ENCODE measurements around the gene TOR4A.
"Not testable (repeated sequence)": the region's sequence is repeated elsewhere in the genome, so short reads cannot be mapped to it uniquely, and the experiment has no call there.

Gene TOR4A

DNA sequence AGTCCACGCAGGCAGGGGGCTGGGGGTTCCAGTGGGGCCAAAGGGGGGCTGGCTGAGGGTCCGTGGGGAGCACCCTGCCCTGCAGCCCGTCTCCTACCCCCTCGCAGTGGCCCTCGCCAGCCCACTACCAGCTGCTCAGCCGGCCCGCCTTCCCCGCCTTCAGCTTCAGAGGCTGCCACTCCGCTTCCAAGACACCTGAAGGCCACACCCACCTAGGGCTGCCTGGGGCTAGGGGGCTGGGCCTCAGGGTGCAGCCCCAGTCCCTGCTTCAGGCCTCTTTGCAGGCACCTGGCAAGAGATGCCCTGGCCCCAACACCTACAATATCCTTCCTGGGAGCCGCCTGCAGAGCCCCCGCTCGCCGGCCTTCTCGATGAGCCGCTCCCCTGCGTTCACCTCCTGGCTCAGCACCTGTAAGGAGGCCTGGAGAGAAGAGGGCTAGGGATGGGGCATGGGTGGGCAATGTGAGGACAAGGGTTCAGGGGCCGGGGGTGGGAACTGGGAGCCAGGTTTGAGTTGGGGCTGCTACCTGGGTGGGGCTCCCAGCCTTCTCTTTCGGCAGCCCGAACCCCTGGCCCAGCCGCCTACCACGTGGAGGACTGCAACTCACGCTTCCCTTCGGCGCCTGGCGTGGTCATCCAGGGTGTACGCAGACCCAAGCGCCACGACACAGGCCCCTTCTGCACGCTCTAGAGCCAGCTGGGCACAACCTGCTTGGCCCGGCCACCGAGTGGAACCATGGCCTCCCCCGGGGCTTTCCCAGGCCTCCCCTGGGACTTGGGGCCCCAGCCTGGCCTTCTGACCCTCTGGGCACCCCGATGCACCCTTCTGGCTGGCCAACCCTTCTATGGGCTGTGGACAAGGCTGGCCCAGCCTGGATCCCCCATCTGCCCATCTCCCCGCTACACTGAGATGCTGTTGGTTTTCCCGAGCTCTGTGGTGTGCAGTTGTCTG, 24.7 kb upstream of the TOR4A start:
- DNase-seq (ENCODE audit: low spot score), result no peak

DNA sequence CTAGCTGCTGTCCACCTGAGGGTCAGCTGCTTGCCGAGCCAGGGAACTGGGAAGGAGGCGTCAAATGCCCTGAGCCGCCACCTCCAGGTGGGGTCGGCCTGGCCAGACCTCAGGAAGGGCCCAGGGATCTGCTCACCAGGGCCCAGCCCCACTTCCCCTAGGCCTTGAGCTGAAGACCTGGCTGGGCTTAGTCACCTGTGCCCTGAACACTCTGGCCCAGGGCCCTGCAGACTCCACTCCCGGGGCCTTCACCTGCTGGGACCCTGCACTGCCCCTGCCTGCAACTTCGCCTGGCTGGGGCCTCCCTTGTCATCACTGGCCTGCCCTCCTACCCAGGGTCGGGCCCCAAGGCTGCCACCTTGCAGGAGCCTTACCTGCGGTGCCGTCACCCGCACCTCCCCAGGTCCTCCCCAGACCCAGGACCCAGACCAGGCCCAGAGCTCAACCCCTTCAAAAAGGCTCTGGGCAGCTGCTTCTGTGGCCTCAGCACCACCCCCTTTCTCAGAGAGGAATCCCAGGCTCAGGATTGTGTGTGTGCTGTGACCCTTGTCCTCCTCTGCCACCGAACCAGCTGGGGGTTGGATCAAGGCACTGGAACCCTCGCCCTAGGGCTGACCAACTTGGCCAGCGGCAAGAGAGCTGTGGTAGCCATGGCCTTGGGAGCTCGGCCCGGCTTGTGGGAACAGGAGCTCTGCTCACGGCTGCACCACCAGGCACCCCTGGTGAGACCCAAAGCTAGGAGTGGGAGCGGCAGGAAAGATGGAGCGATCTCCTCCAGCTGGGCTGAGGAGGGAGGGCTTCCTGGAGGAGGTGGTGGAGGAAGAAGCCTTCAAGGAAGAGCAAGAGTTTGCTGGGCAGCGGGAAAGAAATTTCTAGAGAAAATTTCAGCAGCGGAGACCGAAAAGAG, 23.6 kb upstream of the TOR4A start:
- DNase-seq (ENCODE audit: low spot score), result no peak

DNA sequence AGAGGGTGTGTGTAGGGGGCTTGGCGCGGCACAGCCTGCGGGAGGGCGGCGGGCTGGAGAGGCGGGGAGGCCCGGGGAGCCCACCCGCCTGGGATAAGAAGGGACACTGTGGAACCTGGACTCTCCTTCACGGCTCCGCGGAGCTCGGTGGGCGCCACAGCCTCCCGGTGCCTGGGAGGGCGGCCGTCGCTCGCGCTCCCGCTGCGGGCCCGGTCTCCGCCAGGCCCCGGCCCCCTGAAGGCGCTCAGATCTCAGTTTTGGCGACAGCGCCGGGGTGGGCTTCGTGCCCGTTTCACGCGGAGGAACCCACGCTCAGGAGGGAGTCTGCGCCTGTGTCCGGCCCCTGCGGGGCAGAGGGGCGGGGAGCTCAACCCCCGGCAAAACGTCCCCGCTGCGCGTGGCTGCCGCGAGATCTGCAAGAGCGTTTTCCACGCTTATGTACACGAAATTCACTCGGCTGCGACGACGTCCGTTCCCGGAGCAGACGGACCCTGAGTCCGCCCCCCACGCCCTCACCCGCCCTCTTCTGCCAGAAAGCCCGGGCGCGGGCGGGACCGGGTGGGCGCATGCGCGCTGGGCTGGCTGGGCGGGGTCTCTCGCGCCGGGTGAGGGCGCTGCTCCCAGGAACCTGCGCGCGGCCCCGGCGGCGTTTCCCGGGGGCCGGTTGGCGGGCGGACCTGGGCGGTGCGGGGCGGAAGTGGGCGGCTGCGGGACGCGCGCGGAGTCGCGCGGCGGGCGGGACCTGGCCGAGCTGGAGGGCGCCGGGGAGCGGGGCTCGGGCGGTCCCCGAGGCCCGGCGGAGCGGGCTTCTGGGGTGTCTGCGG, 22.7 kb upstream of the TOR4A start, which contains the start of gene NELFB:
NELFB (plus strand) TSS at position 704 of the 824 bp plus-strand sequence.
- peak; percentile 92 for DNase-seq (ENCODE audit: low spot score)

DNA sequence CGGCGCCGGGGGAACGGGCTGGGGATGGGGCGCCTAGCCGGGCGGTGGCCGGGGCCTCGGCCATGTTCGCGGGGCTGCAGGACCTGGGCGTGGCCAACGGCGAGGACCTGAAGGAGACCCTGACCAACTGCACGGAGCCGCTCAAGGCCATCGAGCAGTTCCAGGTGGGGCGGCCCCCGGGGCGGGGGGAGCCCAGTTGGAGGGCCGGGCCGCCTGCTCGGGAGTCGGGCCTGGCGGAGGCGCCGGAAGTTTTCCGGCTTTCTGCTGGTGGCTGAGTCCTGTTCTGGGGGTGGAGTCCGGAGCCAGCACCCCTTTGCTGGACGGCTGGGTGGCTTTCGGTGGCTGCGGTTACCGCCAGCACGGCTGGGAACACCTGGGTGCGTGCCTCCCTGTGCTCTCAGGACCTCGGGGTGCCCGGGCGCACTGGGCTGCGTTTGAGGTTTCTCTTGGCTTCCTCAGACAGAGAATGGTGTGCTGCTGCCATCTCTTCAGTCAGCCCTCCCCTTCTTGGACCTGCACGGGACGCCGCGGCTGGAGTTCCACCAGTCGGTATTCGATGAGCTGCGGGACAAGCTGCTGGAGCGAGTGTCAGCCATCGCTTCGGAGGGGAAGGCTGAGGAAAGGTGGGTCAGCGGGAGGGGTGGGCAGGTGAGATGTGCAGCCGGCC, 21.9 kb upstream of the TOR4A start:
- peak; percentile 61 for DNase-seq (ENCODE audit: low spot score)

DNA sequence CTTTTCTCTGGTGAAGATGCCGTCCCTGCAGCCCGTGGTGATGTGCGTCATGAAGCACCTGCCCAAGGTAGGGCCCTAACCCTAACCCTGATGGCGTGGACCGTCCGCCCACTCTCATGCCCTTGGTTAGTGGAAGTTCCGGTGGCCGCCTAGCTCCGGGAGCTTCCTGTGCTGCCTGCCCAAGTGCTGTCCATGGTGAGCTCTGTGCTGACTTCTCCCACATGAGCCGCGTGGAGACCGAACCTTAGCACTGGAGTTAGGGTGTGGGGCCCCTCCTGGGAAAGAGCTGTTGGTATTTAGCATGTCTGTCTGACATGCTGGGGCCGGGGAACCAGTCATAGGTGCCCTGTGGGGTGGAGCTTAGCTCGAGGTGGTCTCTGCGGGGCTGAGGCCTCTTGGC, 21.2 kb upstream of the TOR4A start:
- DNase-seq (ENCODE audit: low spot score), result no peak

DNA sequence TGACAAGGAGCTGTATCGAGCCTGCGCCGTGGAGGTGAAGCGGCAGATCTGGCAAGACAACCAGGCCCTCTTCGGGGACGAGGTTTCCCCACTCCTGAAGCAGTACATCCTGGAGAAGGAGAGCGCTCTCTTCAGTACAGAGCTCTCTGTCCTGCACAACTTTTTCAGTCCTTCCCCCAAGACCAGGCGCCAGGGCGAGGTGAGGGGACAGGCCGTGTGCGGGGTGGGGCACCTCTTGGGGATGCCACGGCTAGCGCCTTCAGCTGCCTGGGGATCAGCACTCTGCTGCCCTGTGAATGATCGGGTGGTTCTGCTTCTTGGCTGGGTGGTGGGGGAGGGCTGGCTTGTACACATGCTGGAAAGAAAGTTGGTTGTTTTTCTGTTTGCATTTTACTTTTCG, 20.7 kb upstream of the TOR4A start:
- no peak for DNase-seq (ENCODE audit: low spot score)

DNA sequence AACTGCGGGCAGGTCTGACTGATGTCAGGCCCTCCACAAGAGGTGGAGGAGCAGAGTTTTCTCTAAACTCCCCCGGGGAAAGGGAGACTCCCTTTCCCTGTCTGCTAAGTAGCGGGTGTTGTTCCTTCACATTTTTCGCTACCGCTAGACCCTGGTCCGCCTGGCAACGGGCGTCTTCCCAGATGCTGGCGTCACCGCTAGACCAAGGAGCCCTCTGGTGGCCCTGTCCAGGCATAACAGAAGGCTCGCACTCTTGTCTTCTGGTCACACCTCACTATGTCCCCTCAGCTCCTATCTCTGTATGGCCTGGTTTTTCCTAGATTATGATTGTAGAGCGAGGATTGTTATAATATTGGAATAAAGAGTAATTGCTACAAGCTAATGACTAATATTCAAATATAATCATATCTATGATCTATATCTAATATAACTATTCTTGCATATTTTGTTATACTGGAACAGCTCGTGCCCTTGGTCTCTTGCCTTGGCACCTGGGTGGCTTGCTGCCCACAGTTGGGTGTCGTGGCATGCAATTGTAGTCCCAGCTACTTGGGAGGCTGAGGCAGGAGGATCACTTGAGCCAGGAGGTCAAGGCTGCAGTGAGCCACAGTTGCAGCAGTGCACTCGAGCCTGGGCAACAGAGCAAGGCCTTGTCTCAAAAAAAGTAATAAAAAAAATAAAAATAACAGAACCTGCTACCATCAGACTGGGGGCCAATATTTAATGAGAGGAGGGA, 15.2 kb upstream of the TOR4A start:
- not testable (repeated sequence) for DNase-seq (ENCODE audit: low spot score)

DNA sequence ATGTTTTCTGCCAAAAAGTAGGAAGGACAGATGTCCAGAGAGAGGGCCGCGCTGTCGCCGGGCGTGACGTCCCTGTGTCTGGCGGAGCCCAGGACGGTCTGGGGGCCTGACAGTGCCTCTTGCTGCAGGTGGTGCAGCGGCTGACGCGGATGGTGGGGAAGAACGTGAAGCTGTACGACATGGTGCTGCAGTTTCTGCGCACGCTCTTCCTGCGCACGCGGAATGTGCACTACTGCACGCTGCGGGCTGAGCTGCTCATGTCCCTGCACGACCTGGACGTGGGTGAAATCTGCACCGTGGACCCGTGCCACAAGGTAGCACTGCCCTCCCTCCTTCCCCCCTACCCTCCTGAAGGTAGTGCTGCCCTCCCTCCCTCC, 14.6 kb upstream of the TOR4A start:
- DNase-seq (ENCODE audit: low spot score), result no peak

DNA sequence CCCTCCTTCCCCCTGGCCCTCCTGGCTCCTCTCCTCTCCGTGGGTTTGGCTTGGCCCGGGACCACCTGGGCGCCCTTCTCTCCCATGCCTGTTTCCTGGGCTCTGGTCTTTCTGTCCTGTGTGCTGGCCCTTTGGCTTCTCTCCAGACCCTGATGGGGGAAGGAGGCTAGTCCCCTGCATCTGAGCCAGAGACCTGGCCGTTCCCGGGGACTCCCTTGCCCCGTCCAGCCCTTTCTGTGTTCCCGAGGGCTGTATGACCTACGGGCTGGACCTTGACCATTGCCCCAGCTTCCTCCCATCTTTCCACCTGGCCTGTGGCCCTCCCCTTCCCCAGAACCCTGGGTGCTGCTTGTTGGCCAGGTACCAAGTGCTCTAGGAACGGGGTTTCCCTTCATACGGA, 14.0 kb upstream of the TOR4A start:
- DNase-seq (ENCODE audit: low spot score), result no peak

DNA sequence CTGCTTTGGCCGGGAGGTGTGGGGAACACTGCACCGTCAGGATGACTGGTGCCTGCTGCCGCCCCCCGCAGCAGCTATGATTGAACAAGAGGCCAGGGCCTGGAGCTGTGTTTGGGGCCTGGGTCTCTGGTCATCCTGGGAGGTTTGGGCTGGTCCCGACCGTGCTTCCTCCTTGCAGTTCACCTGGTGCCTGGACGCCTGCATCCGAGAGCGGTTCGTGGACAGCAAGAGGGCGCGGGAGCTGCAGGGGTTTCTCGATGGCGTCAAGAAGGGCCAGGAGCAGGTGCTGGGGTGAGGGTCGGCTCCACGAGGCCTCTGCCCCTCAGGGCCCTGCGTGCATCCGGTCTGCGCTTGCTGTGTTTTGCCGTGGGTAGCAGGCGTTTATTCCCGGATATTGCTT, 13.5 kb upstream of the TOR4A start:
- DNase-seq (ENCODE audit: low spot score), result no peak

DNA sequence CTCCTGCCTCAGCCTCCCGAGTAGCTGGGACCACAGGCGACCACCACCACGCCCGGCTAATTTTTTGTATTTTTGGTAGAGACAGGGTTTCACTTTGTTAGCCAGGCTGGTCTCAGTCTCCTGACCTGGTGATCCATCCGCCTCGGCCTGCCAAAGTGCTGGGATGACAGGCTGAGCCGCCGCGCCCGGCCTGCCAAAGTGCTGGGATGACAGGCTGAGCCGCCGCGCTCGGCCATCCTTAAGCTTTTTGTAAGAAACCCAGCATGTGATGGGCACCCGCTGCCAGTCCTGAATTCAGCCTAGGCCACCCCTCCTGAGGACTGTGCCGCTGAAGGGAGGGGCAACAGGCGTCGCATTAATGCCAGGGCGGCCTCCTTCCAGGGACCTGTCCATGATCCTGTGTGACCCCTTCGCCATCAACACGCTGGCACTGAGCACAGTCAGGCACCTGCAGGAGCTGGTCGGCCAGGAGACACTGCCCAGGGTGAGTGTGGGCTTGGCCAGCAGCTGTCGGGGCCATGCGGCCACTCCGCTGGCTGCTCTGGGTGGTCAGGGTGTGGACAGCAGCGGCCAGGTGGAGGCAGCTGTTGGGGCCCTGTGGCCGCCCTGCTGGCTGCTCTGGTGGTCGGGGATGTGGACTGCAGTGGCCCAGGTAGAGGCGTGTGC, 11.9 kb upstream of the TOR4A start:
- no peak for DNase-seq (ENCODE audit: low spot score)

DNA sequence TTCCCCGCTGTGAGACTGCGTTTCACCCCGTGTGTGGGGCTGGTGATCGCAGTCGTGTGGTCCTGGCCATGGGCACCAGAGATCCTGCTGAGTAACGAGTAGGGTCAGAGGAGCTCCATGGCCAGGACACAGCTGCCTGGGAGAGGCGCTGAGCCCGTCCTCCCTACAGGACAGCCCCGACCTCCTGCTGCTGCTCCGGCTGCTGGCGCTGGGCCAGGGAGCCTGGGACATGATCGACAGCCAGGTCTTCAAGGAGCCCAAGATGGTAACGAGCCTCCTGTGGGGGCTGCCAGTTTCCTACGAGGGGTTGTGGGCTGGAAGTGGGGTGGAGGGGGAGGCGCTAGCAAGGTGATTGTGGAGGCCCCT, 11.4 kb upstream of the TOR4A start:
- no peak for DNase-seq (ENCODE audit: low spot score)

DNA sequence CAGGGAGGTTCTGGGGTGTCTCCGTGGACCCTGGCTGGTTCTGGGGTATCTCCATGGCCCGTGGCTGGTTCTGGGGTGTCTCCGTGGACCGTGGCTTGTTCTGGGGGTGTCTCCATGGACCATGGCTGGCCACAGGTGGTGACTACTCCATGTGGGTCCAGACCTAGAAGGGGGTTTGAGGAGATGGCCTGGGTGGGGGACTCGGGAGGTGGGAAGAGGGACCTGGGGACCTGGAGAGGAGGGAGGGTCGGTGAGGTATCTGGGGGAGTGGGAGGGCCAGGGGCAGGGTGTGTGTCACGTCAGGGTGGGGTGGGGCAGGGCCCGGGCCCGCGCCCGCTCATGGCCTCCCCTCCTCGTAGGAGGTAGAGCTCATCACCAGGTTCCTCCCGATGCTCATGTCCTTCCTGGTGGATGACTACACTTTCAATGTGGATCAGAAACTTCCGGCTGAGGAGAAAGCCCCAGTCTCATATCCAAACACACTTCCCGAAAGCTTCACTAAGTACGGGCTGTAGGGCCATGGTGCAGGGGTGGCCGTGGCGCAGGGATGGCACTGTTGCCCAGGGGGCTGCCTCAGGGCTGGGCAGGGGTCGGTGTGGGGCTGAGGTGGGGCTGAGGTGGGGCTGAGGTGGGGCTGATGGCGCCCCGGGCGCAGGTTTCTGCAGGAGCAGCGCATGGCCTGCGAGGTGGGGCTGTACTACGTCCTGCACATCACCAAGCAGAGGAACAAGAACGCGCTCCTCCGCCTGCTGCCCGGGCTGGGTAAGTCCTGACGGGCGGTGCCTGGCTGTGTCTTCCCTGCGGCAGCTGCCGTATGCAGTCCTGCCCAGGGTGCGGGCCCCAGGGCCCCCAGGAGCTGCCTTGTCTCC, 10.7 kb upstream of the TOR4A start:
- no peak for DNase-seq (ENCODE audit: low spot score)

DNA sequence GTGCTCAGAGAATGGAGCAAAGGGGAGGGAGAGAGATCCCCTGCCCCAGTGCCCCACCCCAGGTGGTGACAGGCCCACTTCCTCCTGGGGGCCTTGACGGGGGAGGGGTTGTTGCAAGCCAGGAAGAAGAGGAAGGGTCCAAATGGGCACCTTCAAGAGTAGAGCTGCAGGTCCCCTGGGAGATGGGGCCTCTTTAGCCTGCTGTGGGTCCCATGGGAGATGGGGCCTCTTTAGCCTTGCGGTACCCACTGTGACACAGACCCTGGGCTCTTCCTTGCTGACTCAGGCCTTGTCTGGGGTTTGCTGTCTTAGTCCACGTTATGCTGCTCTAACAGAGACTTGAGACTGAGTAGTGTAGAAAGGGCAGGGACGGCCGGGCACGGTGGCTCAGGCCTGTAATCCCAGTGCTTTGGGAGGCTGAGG, 9.6 kb upstream of the TOR4A start:
- peak; percentile 91 for DNase-seq (ENCODE audit: low spot score)

DNA sequence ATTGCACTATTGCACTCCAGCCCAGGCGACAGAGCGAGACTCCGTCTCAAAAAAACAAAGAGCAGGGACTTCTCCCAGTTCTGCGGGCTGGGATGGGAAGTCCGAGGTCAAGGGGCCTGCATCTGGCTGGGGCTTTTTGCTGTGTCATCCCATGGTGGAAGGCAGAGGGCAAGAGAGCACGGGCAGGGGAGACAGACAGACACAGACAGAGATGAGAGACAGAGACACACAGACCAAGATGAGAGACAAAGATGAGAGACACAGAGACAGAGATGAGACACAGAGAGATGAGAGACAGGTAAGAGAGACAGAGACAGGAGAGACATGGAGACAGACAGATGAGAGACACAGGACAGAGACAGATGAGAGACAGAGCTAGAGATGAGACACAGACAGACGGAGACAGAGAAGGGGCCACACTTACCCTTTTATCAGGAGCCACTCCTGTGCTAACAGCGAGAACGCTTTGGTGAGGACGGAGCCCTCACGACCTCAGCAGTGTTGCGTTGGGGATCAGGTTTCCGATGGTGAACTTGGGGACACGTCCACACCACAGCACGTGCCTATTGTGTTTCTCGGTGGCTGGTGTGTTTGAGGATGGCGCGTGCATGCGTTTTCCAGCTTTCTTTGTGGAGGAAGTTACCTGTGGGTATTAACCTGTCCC, 8.9 kb upstream of the TOR4A start:
- no peak for DNase-seq (ENCODE audit: low spot score)

DNA sequence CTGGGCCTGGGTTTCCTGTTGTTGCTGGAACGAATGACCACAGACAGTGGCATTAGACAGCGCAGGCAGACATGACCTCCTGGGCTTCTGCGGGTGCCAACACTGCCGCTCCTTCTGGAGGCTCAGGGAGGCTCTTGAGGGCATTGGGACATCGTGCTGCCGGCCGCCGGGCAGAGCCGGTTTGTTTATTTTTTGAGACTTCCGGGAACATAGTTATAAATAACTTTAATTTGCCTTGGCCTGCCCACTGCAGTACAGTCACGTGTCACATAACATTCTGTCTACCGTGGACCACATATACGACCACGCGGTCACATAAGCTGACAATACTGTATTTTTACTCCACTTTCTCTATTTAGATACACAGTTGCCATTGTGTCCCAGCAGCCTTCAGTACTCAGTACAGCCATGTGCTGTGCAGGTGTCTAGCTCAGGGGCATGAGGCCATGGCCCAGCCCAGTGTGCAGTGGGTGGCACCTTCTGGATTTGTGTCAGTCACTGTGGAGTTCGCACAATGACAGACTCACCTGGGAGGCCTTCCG, 8.2 kb upstream of the TOR4A start:
- peak; percentile 84 for DNase-seq (ENCODE audit: low spot score)

DNA sequence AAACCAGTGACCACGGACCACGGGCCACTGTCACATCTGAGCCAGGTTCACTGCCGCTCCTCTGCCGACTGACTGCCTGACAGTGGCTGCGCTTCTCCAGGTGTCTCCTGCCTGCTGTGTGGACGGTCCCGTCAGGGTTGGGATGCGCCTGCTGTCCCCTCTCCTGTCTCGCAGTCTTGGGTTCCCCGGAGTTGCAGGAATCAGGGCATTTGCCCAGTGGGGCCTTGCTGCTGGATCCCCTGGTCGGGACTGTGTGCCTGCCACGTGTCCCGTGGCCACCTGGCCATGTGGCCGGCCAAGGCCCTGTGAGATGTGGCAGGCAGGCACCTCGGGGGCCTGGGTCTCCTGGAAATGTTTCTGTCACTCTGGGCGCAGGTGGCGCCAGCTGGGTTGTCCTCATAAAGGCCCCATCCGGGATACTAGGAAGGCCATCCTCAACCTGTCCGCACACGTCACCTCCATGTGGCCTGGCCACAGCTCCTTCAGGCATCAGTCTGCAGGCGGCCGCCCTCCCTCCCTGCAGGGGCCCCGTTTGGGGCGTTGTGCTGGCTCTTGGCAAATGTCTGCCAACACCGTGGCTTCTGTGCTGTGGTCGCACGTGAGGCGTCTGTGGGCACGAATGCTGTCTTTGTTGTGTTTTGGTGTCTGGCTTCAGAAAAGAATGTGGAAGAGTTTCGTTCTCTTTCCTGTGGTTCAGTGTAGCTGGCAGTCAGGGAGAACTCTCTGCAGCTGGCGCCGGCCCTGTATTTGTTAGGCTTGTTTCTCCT, 6.4 kb upstream of the TOR4A start:
- DNase-seq (ENCODE audit: low spot score), result no peak

DNA sequence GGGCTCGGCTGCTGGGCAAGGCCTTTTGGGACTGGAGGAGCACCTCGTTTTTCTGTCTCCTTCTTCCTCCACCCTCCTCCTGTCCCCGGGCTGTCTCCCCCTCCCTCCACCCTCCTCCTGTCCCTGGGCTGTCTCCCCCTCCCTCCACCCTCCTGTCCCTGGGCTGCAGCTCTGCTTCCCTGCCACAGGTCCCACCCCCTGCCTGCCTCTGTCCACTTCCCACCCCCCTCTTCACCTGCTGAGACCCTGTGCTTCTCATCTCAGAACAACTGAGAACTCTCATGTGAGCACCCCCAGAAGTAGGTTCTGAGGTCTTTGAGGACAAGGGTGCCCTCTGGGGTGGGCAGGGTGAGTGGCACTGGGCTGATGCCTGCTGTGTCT, 5.8 kb upstream of the TOR4A start:
- no peak for DNase-seq (ENCODE audit: low spot score)

Data from NAMALWA (cell line).